SK-N-SH (cell line): ENCODE measurements around the gene CEP89.

Source experiments
- CHD2 ChIP-seq: fragments of 150-350 bp; IDR thresholded peaks from 2 replicates; pipeline ENCODE4 v1.6.1; 2018; ENCODE audit warnings: low read length; ENCODE audit not compliant: partially characterized antibody
- CTCF ChIP-seq: fragments of 200-600 bp; sonication (generic); IDR thresholded peaks from 2 replicates; pipeline ENCODE4 v1.6.1; 2017; ENCODE audit warnings: antibody characterized with exemption, mild to moderate bottlenecking, moderate library complexity
- POLR2AphosphoS5 ChIP-seq: IDR thresholded peaks from 2 replicates; pipeline ENCODE4 v1.6.1; 2012; ENCODE audit warnings: low read depth, low read length
- REST ChIP-seq: IDR thresholded peaks from 2 replicates; pipeline ENCODE4 v1.6.1; 2012; ENCODE audit warnings: mild to moderate bottlenecking, low read depth, low read length, moderate library complexity

- TF ChIP-seq REST, result no peak
- no peak for TF ChIP-seq CHD2
- no peak for TF ChIP-seq CTCF
- no peak for TF ChIP-seq POLR2AphosphoS5
Observed at GRCh38 chr19:32881766-32882165, 90.0 kb downstream of the CEP89 start.
